NCI-H2081 treated with DMSO at 0.1 percent for 48 hours (cell line): ENCODE measurements around the gene HIP1R.
"Not testable (repeated sequence)": the region's sequence is repeated elsewhere in the genome, so short reads cannot be mapped to it uniquely, and the experiment has no call there.

ENCODE experiments used
- DNase-seq: peaks from one replicate; lab custom pipeline; 2025; lab: John Stamatoyannopoulos, UW

HIP1R gene

DNA sequence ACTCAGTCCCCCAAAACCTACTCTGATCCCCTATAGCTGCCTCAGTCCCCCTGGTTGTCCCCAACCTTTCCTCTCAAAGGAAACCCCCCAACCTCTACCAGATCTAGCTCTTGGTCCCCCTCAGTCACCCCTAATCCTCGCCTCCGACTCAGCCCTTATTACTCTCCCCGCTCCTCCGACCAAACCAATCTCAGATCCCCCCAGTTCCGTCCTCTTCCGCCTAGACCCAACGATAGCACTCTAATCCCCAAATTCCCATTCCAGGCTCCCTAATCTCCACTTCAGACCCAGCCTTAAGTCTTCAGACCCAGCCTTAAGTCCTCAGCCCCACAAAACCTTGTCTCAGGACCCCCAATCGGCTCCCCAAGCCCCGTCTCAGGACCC, 60.1 kb downstream of the HIP1R start:
- DNase-seq = no peak

DNA sequence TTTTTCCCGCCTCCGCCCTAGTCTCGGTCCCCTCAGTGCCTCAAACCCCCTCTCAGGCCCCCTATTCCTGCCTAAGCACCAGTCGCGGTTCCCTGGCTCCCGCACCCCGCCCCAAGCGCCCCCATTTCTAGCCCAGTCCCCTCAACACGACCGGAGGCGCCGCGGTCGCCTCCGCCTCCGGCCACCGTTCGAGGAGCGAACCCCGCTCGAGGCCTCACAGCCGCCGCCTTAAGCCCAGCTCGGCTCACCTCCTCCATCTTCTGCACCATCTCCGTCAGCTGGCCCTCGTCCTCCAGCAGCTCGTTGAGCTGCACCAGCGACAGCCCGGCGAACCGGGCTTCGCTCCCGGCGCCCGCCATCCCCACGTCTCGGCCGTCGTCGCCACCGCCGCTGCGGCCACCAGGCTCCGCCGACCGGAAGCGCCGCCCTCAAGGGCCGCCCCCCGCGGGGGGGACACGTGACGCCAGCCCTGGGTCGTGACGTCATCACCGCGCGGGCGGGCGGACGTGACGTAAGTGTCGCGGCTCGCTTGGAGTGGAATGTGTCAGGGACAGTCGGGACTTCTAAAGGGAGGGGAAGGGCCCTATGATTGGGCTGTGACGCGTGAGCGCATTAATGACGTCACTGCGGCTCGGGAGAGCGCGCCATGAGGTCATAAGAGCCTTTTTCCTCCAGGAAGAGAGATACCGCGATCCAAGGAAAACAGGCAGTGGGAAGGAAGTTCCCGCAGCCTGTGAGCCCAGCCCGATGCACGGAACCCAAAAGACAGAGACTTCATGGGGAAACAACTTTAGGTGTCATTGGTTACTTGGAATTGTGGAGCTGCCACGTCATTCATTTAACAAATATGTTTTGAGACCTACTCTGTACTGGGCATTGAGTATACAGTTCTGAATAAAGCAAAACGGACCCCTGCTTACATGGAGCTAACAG, 60.7 kb downstream of the HIP1R start, which contains the start of gene VPS37B:
Gene VPS37B (minus strand): TSS at position 421 of the 933 bp plus-strand sequence. CDS start 62 bp downstream, at position 359.
- DNase-seq = no peak

DNA sequence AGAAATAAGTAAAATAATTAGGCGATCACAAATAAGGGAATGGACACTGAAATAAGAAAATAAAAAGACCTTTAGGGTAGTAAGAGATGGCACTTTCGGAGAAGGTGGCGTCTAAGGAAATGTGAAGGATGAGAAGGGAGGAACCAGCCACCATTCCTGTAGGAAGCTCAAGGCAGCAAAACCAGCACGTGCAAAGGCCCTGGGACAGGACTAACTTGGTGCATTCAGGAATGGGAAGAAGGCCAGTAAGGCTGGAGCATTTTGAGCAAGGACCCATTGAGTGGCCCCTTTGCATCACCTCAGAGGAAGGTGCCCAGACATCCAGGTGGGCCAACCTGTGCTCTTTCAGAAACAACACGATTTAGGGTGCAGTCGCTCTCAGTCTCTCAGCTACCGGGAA, 61.4 kb downstream of the HIP1R start:
- no peak for DNase-seq

DNA sequence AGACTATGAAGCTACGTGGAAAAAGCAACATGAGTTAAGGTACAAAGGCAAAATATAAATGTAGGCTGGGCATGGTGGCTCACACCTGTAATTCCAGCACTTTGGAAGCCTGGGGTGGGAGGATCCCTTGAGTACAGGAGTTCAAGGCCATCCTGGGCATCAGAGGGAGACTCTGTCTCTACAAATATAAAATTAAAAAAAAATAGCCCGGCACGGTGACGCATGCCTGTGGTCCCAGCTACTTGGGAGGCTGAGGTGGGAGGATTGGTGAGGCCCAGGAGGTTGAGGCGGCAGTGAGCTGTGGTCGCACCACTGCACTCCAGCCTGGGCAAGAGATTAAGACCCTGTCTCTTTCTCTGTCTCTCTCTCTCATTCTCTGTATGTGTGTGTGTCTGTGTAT, 64.6 kb downstream of the HIP1R start:
- DNase-seq = no peak

DNA sequence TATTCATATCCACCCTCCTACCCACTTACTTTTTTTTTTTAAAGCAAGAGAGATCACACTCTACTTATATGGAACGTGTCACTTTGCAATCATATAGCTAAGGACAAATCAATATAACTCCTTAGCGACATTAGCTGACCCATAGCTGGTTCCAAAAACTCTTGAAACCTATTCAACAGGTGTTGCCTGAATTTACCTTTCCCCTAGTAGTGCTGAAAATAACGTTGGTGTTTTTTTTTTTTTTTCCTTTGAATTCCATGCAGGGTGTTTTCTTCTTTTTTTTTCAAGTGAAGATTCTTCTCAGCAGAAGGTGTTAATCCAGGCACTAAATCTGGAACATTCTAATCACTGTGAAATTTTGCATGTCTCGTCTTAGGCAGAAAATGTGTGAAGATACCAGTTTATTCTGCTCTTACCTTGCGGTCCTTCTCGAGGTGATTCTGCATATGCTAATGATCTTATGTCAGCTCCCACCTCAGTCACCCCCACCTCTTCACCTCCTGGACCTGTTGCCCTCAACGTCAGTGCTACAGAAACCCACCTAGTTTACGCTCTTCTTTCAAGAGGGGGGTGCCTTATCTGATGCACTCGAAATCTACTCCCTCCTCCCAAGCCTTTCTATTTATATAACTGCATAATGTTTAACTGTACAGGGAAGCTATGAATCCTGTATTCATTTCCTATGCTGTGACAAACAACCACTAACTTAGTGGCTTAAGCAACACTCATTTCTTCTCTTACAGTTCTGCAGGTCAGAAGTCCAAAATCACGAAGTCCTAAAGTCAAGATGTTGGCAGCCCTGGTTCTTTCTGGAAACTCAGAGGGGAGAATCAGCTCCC, 67.8 kb downstream of the HIP1R start:
- DNase-seq = no peak

DNA sequence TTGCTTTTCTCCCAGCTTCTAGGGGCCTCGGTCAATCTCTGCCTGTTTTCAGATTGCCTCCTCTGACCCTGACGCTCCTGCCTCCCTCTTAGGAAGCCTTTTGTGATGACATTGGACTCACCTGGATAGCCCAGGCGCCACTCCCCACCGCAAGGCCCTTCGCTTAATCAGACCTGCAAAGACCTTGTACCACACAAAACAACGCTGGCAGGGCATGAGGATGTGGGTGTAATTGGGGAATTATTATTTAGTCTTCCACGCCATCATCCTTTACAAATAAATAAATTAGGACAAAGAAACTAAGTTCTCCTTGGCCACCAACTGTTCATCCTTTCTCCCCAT, 68.4 kb downstream of the HIP1R start:
- no peak for DNase-seq

DNA sequence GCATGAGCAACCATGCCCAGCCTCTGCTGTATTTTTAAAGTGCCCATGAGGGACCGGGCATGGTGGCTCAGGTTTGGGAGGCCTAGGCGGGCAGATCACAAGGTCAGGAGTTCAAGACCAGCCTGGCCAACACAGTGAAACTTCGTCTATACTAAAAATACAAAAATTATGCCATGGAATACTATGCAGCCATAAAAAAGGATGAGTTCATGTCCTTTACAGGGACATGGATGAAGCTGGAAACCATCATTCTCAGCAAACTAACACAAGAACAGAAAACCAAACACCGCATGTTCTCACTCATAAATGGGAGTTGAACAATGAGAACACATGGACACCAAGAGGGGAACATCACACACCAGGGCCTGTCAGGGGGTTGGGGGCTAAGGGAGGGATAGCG, 70.0 kb downstream of the HIP1R start:
- not testable (repeated sequence) for DNase-seq

DNA sequence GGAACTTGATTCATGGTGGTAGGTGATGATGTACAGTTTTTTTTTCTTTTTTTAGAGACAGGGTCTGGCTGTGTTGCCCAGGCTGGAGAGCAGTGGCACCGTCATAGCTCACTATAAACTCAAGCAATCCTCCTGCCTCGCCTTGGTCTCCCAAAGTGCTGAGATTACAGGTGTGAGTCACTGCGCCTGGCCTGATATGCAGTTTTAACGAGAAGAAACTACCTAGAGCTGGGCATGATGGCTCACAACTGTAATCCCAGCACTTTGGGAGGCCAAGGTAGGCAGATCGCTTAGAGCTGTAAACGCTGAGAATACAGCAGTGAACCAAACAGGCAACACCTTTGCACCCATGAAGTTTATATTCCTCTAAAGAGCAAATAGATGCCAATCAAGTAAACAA, 73.7 kb downstream of the HIP1R start:
- DNase-seq = no peak

DNA sequence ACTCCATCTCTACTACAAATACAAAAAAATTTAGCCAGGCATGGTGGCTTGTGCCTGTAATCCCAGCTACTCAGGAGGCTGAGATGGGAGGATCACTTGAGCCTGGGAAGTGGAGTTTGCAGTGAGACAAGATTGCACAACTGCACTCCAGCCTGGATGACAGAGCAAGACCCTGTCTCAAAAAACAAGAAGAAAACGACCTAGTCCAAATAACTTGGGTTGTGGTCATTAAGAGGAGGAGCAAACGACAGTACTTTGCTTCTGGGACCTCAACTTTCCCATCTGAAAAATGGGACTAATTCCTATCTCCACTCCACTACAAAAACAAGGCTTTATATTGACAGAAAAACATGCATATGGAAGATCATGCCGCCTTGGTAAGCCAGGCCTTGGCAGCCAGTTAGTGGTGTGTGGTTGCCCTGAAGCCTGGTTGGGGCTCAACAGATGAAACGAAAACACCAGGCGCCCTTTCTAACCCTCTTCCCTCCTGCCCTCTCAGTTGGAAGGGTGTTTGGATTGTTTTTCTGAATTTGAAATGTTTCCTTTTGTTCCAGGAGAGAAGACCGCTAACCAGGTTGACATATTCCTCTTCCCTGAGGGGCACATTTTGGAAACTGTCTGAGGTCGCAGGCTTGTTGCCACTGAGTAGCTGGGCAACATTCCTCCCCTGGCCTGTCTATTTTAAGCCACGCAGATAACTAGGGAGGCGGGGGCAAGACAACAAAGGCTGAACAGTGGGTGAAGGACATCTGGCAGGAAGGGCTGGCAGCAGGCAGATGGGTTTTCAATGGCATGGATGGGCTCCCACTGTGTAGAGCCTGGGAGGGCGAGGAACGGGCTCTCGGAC, 74.4 kb downstream of the HIP1R start:
- DNase-seq = peak; percentile 62
